Activated naive CD8-positive, alpha-beta T cell (primary cell): ENCODE data around the gene ZBTB12.
"Not testable (repeated sequence)": the region's sequence is repeated elsewhere in the genome, so short reads cannot be mapped to it uniquely, and the experiment has no call there.

Source experiments
- H3K27ac Mint-ChIP-seq: one replicate; pipeline ENCODE4 v1.8.0; 2021; ENCODE audit warnings: mixed read lengths
- H3K27me3 Mint-ChIP-seq: one replicate; pipeline ENCODE4 v1.8.0; 2021; ENCODE audit warnings: mixed read lengths
- H3K36me3 Mint-ChIP-seq: one replicate; pipeline ENCODE4 v1.8.0; 2021; ENCODE audit warnings: mixed read lengths
- H3K4me1 Mint-ChIP-seq: one replicate; pipeline ENCODE4 v1.8.0; 2021; ENCODE audit warnings: low read depth, mixed read lengths
- H3K4me3 Mint-ChIP-seq: one replicate; pipeline ENCODE4 v1.8.0; 2021; ENCODE audit warnings: mild to moderate bottlenecking, mixed read lengths
- H3K9me3 Mint-ChIP-seq: one replicate; pipeline ENCODE4 v1.8.0; 2021; ENCODE audit warnings: low read depth, mixed read lengths

ZBTB12 gene

DNA sequence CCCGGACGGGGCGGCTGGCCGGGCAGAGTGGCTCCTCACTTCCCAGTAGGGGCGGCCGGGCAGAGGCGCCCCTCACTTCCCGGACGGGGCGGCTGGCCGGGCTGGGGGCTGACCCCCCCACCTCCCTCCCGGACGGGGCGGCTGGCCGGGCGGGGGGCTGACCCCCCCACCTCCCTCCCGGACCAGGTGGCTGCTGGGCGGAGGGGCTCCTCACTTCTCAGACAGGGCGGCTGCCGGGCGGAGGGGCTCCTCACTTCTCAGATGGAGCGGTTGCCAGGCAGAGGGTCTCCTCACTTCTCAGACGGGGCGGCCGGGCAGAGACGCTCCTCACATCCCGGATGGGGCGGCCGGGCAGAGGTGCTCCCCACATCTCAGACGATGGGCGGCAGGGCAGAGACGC, 30.3 kb upstream of the ZBTB12 start:
- H3K9me3 Mint-ChIP-seq, H3K27me3 Mint-ChIP-seq, H3K4me1 Mint-ChIP-seq, H3K27ac Mint-ChIP-seq, H3K4me3 Mint-ChIP-seq, H3K36me3 Mint-ChIP-seq: not testable (repeated sequence)

DNA sequence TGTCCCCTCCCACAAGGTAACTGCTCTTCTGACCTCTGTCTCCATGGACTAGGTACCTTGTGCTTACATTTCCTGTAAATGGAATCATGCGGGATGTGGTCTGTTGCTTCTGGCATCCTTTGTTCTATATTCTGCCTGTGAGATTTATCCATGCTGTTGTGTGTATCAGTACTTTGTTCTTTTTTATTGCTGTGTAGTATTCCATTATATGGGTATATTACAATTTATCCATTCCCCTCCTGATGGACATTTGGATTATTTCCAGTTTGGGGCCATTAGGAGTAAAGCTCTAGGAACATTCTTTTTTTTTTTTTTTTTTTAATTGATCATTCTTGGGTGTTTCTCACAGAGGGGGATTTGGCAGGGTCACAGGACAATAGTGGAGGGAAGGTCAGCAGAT, 29.1 kb upstream of the ZBTB12 start:
- Mint-ChIP-seq H3K4me1 (no peaks in the 10 kb centered on the region), H3K9me3 (no peaks in the 10 kb centered on the region), H3K27me3 (peaks cover 2% of the 10 kb centered on the region), H3K36me3 (no peaks in the 10 kb centered on the region), H3K27ac (no peak overlapping the region), H3K4me3 (no peak overlapping the region)

DNA sequence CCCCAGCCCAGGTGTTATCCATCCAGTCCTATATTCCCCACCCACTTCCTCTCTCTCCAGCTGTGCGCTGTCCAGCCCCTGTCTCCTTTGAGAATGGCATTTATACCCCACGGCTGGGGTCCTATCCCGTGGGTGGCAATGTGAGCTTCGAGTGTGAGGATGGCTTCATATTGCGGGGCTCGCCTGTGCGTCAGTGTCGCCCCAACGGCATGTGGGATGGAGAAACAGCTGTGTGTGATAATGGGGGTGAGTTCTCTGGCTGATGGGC, 26.7 kb upstream of the ZBTB12 start:
- H3K9me3 Mint-ChIP-seq, result no peaks in the 10 kb centered on the region
- peaks cover 2% of the 10 kb centered on the region for H3K27me3 Mint-ChIP-seq
- no peak overlapping the region for H3K27ac Mint-ChIP-seq
- H3K36me3 Mint-ChIP-seq, result no peaks in the 10 kb centered on the region
- H3K4me3 Mint-ChIP-seq, result no peak overlapping the region
- H3K4me1 Mint-ChIP-seq, result no peaks in the 10 kb centered on the region

DNA sequence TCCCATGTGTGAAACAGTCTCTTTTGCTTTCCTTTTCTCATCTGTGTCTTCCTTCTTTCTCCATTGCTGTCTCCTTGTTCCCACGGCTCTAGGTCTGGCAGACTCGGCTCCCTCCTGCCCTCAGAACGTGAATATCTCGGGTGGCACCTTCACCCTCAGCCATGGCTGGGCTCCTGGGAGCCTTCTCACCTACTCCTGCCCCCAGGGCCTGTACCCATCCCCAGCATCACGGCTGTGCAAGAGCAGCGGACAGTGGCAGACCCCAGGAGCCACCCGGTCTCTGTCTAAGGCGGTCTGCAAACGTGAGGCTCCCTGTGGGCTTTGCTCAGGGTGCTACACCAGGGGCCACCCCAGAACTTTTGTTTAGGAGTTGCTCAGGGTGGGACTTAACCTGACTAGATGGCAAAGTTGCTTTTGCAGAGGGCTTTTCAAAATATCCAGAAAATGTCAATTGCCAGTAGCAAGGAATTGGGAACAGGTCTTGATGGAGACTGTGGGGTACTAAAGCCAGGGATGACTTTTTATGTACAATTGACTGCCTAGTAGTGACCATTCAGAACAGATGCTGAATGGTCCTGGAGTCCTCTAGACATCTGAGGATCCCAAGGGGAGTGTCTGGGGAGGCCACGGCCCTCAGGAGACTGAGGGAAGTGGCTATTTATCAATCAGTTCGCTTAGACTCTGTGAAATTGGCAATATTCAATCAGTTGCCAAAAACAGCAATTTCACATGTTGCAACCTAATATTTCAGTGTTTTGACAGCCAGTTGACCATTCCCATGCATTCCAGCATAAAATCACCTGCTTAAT, 26.2 kb upstream of the ZBTB12 start:
- no peak overlapping the region for H3K4me3 Mint-ChIP-seq
- H3K9me3 Mint-ChIP-seq, result no peaks in the 10 kb centered on the region
- H3K4me1 Mint-ChIP-seq, result no peaks in the 10 kb centered on the region
- H3K27me3 Mint-ChIP-seq, result peaks cover 2% of the 10 kb centered on the region
- no peak overlapping the region for H3K27ac Mint-ChIP-seq
- H3K36me3 Mint-ChIP-seq, result no peaks in the 10 kb centered on the region

DNA sequence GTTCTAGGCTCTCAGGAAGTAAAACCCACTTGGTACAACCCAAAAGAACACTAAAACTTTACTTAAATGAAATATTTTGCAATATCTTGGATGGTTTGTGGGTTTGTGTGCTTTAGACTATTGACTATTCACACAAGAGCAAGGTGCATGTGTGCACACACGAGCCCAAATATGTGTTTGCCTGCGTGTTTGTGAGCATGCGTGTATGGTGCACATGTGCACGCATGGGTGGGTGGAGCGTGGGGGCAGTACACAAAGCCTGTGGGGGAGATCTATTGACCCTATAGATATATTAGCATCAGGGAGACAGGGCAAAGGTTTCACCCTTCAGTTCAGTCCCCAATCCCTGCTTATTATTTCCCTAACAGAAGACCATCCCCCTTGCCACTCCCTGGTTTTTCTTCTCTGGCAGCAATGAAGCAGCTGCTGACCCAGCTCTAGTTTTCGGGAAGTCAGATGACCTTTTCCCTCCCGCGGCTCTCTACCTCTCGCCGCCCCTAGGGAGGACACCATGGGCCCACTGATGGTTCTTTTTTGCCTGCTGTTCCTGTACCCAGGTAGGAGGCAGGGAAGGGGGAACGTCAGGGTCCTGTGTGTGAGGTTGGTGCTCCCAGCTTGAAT, 25.5 kb upstream of the ZBTB12 start, which contains the start of gene C2:
TSS of gene C2 (plus strand) at position 476 of the 621 bp plus-strand sequence. CDS start at position 512, 36 bp downstream.
- no peaks in the 10 kb centered on the region for H3K36me3 Mint-ChIP-seq
- H3K4me3 Mint-ChIP-seq, result no peak within 1 kb of the TSS
- H3K4me1 Mint-ChIP-seq, result no peaks in the 10 kb centered on the region
- H3K9me3 Mint-ChIP-seq, result no peaks in the 10 kb centered on the region
- no peaks in the 10 kb centered on the region for H3K27me3 Mint-ChIP-seq
- H3K27ac Mint-ChIP-seq, result no peak within 1 kb of the TSS

DNA sequence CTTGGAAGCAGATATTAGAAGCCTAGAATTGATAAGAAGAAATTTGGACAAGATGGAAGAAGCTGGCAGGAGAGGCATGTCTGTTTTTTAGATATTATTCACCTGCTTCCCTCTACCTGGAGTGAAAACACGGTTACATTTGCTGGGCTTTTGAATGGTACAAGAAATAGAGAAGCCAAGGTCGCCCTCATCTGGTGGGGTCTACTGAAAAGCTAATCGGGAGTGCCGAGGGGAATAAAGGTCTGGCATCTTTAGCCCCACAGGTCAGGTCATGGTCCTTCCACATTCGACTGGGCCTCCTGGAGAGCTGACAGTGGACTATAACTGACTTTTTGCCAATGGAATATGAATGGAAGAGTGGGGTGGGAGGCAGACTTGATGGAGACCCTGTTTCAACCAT, 21.1 kb upstream of the ZBTB12 start:
- no peaks in the 10 kb centered on the region for H3K9me3 Mint-ChIP-seq
- H3K36me3 Mint-ChIP-seq, result no peaks in the 10 kb centered on the region
- H3K27me3 Mint-ChIP-seq, result no peaks in the 10 kb centered on the region
- no peak overlapping the region for H3K4me3 Mint-ChIP-seq
- no peak overlapping the region for H3K27ac Mint-ChIP-seq
- no peaks in the 10 kb centered on the region for H3K4me1 Mint-ChIP-seq

DNA sequence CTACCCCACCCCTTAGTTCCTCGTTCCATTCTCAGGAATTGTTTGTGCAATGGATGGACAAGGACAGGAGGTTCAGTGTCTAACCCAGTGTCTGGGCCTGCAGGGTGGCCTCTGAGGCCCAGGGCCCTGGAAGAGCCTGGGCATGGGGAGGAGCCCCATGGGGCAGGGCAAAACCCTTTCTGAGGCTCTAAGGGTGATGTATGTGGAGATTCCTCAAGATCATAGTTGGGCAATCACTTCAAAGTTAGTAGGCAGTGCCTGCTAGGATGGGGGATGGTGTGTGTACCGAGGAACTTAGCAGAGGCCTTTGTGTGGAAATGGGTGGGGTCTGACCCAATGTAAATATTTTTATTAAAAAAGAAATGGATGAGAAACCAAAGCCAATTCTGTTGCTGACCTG, 18.9 kb upstream of the ZBTB12 start:
- Mint-ChIP-seq H3K27ac (no peak overlapping the region), H3K9me3 (no peaks in the 10 kb centered on the region), H3K4me1 (no peaks in the 10 kb centered on the region), H3K27me3 (no peaks in the 10 kb centered on the region), H3K4me3 (no peak overlapping the region), H3K36me3 (no peaks in the 10 kb centered on the region)

DNA sequence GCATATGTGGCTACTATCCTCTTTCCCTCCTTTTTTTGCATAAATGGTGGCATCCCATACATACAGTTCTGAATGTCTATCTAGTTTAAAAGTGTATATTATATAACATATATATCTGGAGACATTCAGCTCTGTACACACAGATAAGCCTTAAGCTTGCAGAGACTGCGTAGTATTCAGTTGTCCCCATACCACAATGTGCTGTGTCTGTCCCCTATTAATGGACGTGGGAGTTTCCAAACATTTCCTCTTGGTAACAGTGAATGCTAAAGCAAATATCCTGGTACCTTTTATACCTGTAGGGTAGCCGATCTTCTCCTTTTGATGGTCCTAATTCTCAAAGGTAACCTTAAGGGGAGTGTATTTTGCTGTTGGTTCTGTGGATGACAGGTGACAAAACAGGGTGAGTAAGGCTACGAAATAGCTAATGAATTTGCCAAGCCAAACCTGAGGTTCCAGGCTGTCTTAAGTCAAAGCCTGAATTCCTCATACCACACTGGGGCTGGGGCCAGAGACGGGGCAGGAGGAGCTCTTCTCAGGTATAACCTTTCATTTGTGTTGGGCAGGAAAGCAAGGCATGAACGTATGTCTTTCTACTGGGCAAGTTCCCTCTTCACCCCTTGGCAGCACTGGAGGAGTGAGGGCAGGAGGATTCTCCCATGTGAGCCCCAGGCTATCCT, 17.9 kb upstream of the ZBTB12 start:
- Mint-ChIP-seq H3K9me3 (no peaks in the 10 kb centered on the region), H3K4me3 (no peak overlapping the region), H3K27ac (no peak overlapping the region), H3K27me3 (no peaks in the 10 kb centered on the region), H3K4me1 (no peaks in the 10 kb centered on the region), H3K36me3 (no peaks in the 10 kb centered on the region)

DNA sequence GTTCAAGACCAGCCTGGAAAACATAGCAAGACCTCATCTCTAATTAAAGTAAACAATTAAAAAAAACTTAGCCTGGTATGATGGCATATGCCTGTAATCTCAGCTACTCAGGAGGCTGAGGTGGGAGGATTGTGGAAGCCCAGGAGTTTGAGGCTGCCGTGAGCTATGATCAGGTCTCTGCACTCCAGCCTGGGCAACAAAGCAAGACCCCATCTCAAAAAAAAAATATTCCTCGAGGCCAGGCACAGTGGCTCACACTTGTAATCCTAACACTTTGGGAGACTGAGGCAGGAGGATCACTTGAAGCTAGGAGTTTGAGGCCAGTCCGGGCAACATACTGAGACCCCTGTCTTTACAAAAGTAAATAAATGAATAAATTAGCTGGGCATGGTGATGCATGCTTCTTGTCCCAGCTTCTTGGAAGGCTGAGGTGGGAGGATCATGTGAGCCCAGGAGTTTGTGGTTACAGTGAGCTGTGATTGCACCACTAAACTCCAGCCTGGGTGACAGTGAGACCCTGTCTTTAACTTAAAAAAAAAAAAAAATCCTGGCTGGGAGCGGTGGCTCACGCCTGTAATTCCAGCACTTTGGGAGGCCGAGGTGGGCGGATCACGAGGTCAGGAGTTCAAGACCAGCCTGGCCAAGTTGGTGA, 16.3 kb upstream of the ZBTB12 start:
- no peak overlapping the region for H3K4me3 Mint-ChIP-seq
- H3K27me3 Mint-ChIP-seq, result no peaks in the 10 kb centered on the region
- no peak overlapping the region for H3K27ac Mint-ChIP-seq
- no peaks in the 10 kb centered on the region for H3K9me3 Mint-ChIP-seq
- H3K36me3 Mint-ChIP-seq, result no peaks in the 10 kb centered on the region
- no peaks in the 10 kb centered on the region for H3K4me1 Mint-ChIP-seq

DNA sequence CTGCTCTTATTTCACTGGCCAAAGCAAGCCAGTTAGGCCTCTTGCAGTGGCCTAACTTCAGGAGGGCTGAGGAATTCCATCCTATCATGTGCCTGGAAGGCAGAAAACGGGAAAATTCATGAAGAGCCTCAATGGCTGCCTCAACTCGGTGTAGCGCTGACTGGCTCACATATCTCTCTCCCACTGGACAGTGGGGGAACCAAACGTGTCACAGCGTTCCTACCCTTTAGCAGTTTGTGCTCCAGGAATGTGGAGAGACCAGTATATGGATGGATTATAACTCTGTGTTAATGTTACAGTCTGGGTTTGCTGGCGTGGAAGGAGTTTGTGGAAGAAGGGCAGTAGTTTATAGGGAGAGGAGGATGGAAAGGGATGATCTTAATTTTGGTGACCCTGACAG, 13.9 kb upstream of the ZBTB12 start:
- Mint-ChIP-seq H3K27me3 (peaks cover 2% of the 10 kb centered on the region), H3K4me1 (no peaks in the 10 kb centered on the region), H3K4me3 (no peak overlapping the region), H3K27ac (no peak overlapping the region), H3K36me3 (no peaks in the 10 kb centered on the region), H3K9me3 (no peaks in the 10 kb centered on the region)

DNA sequence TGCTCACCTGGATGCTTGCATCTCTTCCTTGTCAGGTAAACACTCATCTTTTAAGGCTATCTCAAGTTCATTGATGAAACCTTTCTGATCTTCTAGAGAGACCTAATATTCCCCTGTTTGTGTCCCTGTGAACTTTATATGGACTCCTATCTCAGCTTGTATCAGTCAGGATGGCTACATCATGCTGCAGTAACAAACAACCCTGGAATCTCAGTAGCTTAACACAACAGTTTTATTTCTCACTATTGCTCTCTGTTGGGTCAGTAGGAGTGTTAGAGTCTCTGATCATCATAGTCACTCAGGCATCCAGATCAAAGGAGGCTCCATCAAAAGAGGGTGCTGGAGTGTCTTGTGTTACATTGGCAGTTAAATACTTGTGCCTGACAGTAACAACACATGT, 13.5 kb upstream of the ZBTB12 start:
- Mint-ChIP-seq H3K36me3 (no peaks in the 10 kb centered on the region), H3K27ac (no peak overlapping the region), H3K27me3 (peaks cover 2% of the 10 kb centered on the region), H3K9me3 (no peaks in the 10 kb centered on the region), H3K4me1 (peaks cover 1% of the 10 kb centered on the region), H3K4me3 (no peak overlapping the region)

DNA sequence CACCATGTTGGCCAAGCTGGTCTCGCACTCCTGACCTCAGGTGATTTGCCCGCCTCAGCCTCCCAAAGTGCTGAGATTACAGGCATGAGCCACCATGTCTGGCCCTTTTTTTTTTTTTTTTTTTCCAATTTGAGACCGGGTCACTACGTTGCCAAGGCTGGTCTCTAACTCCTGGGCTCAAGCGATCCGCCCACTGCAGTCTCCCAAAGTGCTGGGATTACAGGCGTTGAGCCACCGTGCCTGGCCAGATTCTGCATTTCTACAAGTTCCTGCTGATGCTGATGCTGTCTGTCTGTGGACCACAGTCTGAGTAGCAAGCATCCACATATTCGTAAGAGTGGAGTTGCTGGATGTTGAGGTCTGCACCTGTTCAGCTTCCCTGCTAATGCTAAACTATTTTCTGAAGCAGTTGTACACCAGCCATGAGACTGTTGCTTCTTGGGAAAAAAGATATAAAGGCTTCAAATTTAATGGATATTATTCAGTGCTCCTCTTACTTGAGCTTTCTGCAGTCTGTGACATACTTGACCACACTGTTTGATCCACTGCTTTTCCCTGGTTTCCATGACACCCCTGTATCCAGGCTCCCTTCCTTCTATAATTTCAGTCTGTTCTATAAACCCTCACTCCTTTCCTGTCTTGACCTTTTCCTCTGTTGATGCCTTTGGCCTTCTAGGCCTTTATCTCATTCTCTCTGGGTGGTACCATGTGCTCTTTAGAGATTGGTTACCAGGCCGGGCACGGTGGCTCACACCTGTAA, 10.1 kb upstream of the ZBTB12 start:
- no peak overlapping the region for H3K27ac Mint-ChIP-seq
- H3K4me3 Mint-ChIP-seq, result no peak overlapping the region
- H3K27me3 Mint-ChIP-seq, result peaks cover 2% of the 10 kb centered on the region
- H3K9me3 Mint-ChIP-seq, result no peaks in the 10 kb centered on the region
- peaks cover 4% of the 10 kb centered on the region for H3K4me1 Mint-ChIP-seq
- no peaks in the 10 kb centered on the region for H3K36me3 Mint-ChIP-seq

DNA sequence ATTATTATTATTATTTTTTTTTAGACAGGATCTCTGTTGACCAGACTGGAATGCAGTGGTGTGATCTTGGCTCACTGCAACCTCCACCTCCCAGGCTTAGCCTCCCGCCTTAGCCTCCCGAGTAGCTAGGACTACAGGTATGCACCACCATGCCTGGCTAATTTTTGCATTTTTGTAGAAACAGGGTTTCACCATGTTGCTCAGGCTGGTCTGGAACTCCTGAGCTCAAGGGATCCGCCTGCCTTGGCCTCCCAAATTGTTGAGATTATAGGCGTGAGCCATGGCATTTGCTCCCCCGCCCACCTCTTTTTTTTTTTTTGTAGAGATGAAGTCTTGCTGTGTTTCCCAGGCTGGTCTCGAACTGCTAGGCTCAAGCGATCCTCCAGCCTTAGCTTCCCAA, 7.4 kb upstream of the ZBTB12 start:
- not testable (repeated sequence) for H3K4me3 Mint-ChIP-seq, H3K9me3 Mint-ChIP-seq, H3K27me3 Mint-ChIP-seq, H3K36me3 Mint-ChIP-seq, H3K4me1 Mint-ChIP-seq, H3K27ac Mint-ChIP-seq

DNA sequence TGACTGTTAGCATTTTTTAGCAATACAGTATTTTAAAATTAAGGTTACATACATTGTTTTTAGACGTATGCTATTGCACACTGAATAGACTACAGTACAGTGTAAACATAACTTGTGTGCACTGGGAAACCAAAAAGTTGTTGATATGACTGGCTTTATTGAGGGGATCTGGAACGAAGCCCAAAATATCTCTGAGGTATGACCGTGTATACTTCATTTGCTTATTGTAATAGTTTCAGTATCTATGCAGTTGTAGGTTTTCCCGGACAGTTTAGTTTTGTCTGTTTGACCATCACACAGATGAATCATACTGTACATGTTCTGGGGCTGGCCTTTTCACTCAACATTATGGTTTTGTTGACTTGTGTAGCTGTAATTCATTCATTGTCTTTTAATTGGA, 6.9 kb upstream of the ZBTB12 start:
- peaks cover 2% of the 10 kb centered on the region for H3K27me3 Mint-ChIP-seq
- H3K4me3 Mint-ChIP-seq, result no peak overlapping the region
- no peak overlapping the region for H3K27ac Mint-ChIP-seq
- no peaks in the 10 kb centered on the region for H3K36me3 Mint-ChIP-seq
- peaks cover 4% of the 10 kb centered on the region for H3K4me1 Mint-ChIP-seq
- H3K9me3 Mint-ChIP-seq, result no peaks in the 10 kb centered on the region

DNA sequence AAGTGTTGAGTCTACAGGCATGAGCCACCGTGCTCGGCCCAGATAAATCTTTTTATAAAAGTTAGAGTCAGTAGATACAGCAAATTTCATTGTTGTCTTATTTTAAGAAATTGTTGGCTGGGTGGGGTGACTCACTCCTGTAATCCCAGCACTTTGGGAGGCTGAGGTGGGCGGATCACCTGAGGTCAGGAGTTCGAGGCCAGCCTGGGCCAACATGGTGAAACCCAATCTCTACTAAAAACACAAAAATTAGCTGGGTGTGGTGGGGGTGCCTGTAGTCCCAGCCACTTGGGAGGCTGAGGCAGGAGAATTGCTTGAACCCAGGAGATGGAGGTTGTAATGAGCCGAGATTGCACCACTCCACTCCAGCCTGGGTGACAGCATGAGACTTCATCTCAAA, 6.4 kb upstream of the ZBTB12 start:
- H3K27me3 Mint-ChIP-seq, H3K27ac Mint-ChIP-seq, H3K4me3 Mint-ChIP-seq, H3K4me1 Mint-ChIP-seq, H3K36me3 Mint-ChIP-seq, H3K9me3 Mint-ChIP-seq: not testable (repeated sequence)
